B cell (primary cell): ENCODE measurements around the gene MLLT3. TPM values are rescaled to one million over a fixed set of nuclear protein-coding genes. Genes with fewer than 3 reads are reported as not detected.

Experiments used
- ATAC-seq: fragments of 200-7000 bp; cut with Tn5 transposase; one replicate; pipeline ENCODE4 v1.10.0; 2021; ENCODE audit warnings: low read depth, mild to moderate bottlenecking, moderate number of reproducible peaks, moderate library complexity
- CTCF ChIA-PET: fragments of 350-600 bp; sonication (Branson Sonifier 250); formaldehyde crosslinking; loops from one replicate; lab custom pipeline; 2021; ENCODE audit warnings: antibody characterized with exemption, inconsistent platforms; lab: Charles Lee
- POLR2A ChIA-PET: fragments of 350-600 bp; sonication (Branson Sonifier 250); formaldehyde crosslinking; loops from one replicate; lab custom pipeline; 2021; ENCODE audit warnings: antibody characterized with exemption; lab: Charles Lee
- DNase-seq: peaks from one replicate; pipeline ENCODE4 v3.0.0; 2013
- H2AFZ ChIP-seq: 2 replicates; pipeline ENCODE4 v1.6.1; 2012; ENCODE audit warnings: mild to moderate bottlenecking, low read depth, low read length; ENCODE audit not compliant: insufficient read depth, poor library complexity, severe bottlenecking
- H3K27ac ChIP-seq, 2 donors: 1 replicate in 1 of 2; 2 replicates in 1 of 2; pipeline ENCODE4 v1.5.1; 2012 to 2013; ENCODE audit warnings: low read length in 2 of 2, mild to moderate bottlenecking in 2 of 2, moderate library complexity in 1 of 2
- H3K27me3 ChIP-seq, 4 experiments: fragments of 200-600 bp in 1 of 4; sonication (generic) in 1 of 4; replicated peaks in 1 of 4; 1 replicate in 2 of 4; 2 replicates in 2 of 4; pipeline versions ENCODE4 v1.6.1 to v1.7.0; 2013 to 2016; ENCODE audit warnings: low read length in 3 of 4, mild to moderate bottlenecking in 2 of 4, mixed read lengths in 1 of 4, moderate library complexity in 1 of 4; ENCODE audit not compliant: insufficient read depth in 4 of 4, control insufficient read depth in 3 of 4; ENCODE audit errors: control extremely low read depth in 1 of 4
- H3K36me3 ChIP-seq, 2 experiments: replicated peaks in 1 of 2; 1 replicate in 1 of 2; 2 replicates in 1 of 2; pipeline versions ENCODE4 v1.6.1 to v1.7.1; 2013; ENCODE audit warnings: low read length in 1 of 2; ENCODE audit not compliant: insufficient read depth in 2 of 2, control insufficient read depth in 1 of 2; ENCODE audit errors: control extremely low read depth in 1 of 2, extremely low read depth in 1 of 2
- H3K4me1 ChIP-seq, 2 donors: fragments of 200-600 bp in 1 of 2; sonication (generic) in 1 of 2; 1 replicate in 1 of 2; 2 replicates in 1 of 2; pipeline versions ENCODE4 v1.5.1 to v1.6.1; 2013 to 2017; ENCODE audit warnings: low read length in 2 of 2; ENCODE audit not compliant: control insufficient read depth in 2 of 2, insufficient read depth in 2 of 2
- H3K4me2 ChIP-seq: replicated peaks from 2 replicates; pipeline ENCODE3; 2012; ENCODE audit warnings: mild to moderate bottlenecking, low read depth, low read length; ENCODE audit not compliant: poor library complexity, severe bottlenecking
- H3K4me3 ChIP-seq, 5 experiments: fragments of 200-600 bp in 1 of 5; sonication (generic) in 1 of 5; 1 replicate in 3 of 5; 2 replicates in 2 of 5; pipeline versions ENCODE4 v1.5.1 to v1.7.0; 2011 to 2016; ENCODE audit warnings: low read length in 4 of 5, mild to moderate bottlenecking in 4 of 5, low read depth in 2 of 5, control low read depth in 1 of 5, moderate library complexity in 1 of 5; ENCODE audit not compliant: insufficient read depth in 1 of 5; ENCODE audit errors: control extremely low read depth in 1 of 5, extremely low read depth in 1 of 5
- H3K79me2 ChIP-seq: fragments of 200-600 bp; sonication (generic); one replicate; pipeline ENCODE4 v1.6.0; 2016; ENCODE audit warnings: low read length; ENCODE audit not compliant: control insufficient read depth, insufficient read depth
- H3K9ac ChIP-seq: fragments of 200-600 bp; sonication (generic); 2 replicates; pipeline ENCODE4 v1.6.1; 2017; ENCODE audit warnings: mild to moderate bottlenecking, low read length, moderate library complexity
- H3K9me3 ChIP-seq, 3 donors: one replicate each; pipeline versions ENCODE4 v1.6.1 to v1.7.1; 2013; ENCODE audit warnings: low read length in 2 of 3; ENCODE audit not compliant: control insufficient read depth in 2 of 3, insufficient read depth in 1 of 3; ENCODE audit errors: control extremely low read depth in 1 of 3
- H4K20me1 ChIP-seq: 2 replicates; pipeline ENCODE4 v1.6.0; 2012; ENCODE audit warnings: mild to moderate bottlenecking, low read length; ENCODE audit not compliant: insufficient read depth, control insufficient read depth, poor library complexity, severe bottlenecking
- H3K27ac Mint-ChIP-seq: one replicate; pipeline ENCODE4 v1.8.0; 2021; ENCODE audit warnings: mixed read lengths
- H3K27me3 Mint-ChIP-seq: one replicate; pipeline ENCODE4 v1.8.0; 2021; ENCODE audit warnings: mixed read lengths
- H3K4me1 Mint-ChIP-seq: one replicate; pipeline ENCODE4 v1.8.0; 2021; ENCODE audit warnings: mixed read lengths
- H3K4me3 Mint-ChIP-seq: one replicate; pipeline ENCODE4 v1.8.0; 2021; ENCODE audit warnings: mixed read lengths
- H3K9me3 Mint-ChIP-seq: one replicate; pipeline ENCODE4 v1.8.0; 2022; ENCODE audit warnings: mixed read lengths; ENCODE audit not compliant: insufficient read depth
- CTCF ChIP-seq: fragments of 200-600 bp; IDR thresholded peaks from one replicate; pipeline ENCODE4 v1.8.0; 2022; ENCODE audit warnings: antibody characterized with exemption, mild to moderate bottlenecking
- EZH2 ChIP-seq: IDR thresholded peaks from 2 replicates; pipeline ENCODE4 v1.6.1; 2012; ENCODE audit warnings: borderline replicate concordance, low read depth, mild to moderate bottlenecking, moderate library complexity, low read length; ENCODE audit not compliant: insufficient read depth, poor library complexity, severe bottlenecking
- WGBS: methylation state at CpG from one replicate; pipeline ENCODE4 v1.1.5; 2013; ENCODE audit warnings: missing lambda C conversion rate; ENCODE audit not compliant: insufficient coverage; 5-methylcytosine and 5-hydroxymethylcytosine counted together
- intact Hi-C: fragments of 100-400 bp; cut with micrococcal nuclease; formaldehyde crosslinking; loops from one replicate; pipeline ENCODE4 v1.10.0; 2022
- polyA plus RNA-seq: library from polyadenylated mRNA; depleted of rRNA; stranded (reverse); fragments of >200 nt; gene quantifications from 2 replicates; pipeline ENCODE4 v1.2.3, GENCODE V29; 2012
- total RNA-seq, 2 donors: library from RNA; stranded (reverse); fragments of 120-200 nt in 1 of 2; gene quantifications; 1 replicate in 1 of 2; 2 replicates in 1 of 2; pipeline versions ENCODE4 v1.2.3 to v1.2.4, GENCODE V29; 2013 to 2022

Gene MLLT3
- total and polyA plus RNA-seq, 2 donors (not counting 1 experiment from before 2014, with no cell fraction given) = 3.4 to 3.6 TPM

- ChIA-PET POLR2A (no interaction called here), CTCF (interaction anchor here (0.7 kb wide), 1 partner anchor 1442 kb away, joined by 4 read pairs; no protein-coding TSS in a partner anchor)
- H3K4me2 ChIP-seq = no peak overlapping the region
Observed at GRCh38 chr9:20593105-20593504, 29.2 kb downstream of the MLLT3 start.

GRCh38 chr9:20592673-20593072 lies 29.6 kb downstream of the MLLT3 start:
- H4K20me1 ChIP-seq = no peaks in the 10 kb centered on the region
- H2AFZ ChIP-seq = no peak overlapping the region
- ChIA-PET POLR2A (no interaction called here), CTCF (no interaction called here)
- no peak overlapping the region for H3K4me3 ChIP-seq
- intact Hi-C loops = no loop called here
- no peaks in the 10 kb centered on the region for H3K27me3 Mint-ChIP-seq
- no peaks in the 10 kb centered on the region for H3K9me3 Mint-ChIP-seq
- H3K79me2 ChIP-seq = no peaks in the 10 kb centered on the region
- H3K4me1 ChIP-seq = no peaks in the 10 kb centered on the region
- ATAC-seq = no peak
- H3K36me3 ChIP-seq = no peaks in the 10 kb centered on the region
- H3K27ac Mint-ChIP-seq = no peak overlapping the region
- TF ChIP-seq EZH2 = no peak
- TF ChIP-seq CTCF = no peak
- peaks cover 0 to 4% (median 0%) of the 10 kb centered on the region in 3 donors for H3K9me3 ChIP-seq
- no peak overlapping the region for H3K4me2 ChIP-seq
- H3K9ac ChIP-seq = no peak overlapping the region
- no peak overlapping the region for H3K27ac ChIP-seq
- H3K27me3 ChIP-seq = no peaks in the 10 kb centered on the region
- no peak overlapping the region for H3K4me3 Mint-ChIP-seq
- DNase-seq = no peak
- H3K4me1 Mint-ChIP-seq = no peaks in the 10 kb centered on the region
- WGBS = 100% methylated on average over 1 of the region's 1 CpG

More at GRCh38 chr9:20593105-20593504, 29.2 kb downstream of the MLLT3 start:
- no peak for ATAC-seq
- H4K20me1 ChIP-seq = no peaks in the 10 kb centered on the region
- no peak overlapping the region for H3K27ac Mint-ChIP-seq
- H3K4me3 ChIP-seq = no peak overlapping the region
- no peak for TF ChIP-seq EZH2
- TF ChIP-seq CTCF = no peak
- DNase-seq = no peak
- no peak overlapping the region for H3K4me3 Mint-ChIP-seq
- H3K4me1 Mint-ChIP-seq = peaks cover 3% of the 10 kb centered on the region
- no peaks in the 10 kb centered on the region for H3K27me3 Mint-ChIP-seq
- no peaks in the 10 kb centered on the region for H3K9me3 Mint-ChIP-seq
- intact Hi-C loops = no loop called here
- H3K4me1 ChIP-seq = peaks cover 0 to 3% of the 10 kb centered on the region in 2 donors
- no peak overlapping the region for H2AFZ ChIP-seq
- H3K27me3 ChIP-seq = no peaks in the 10 kb centered on the region
- H3K27ac ChIP-seq = no peak overlapping the region
- no CpG with 5 or more reads among the region's 5 CpGs for WGBS
- no peaks in the 10 kb centered on the region for H3K79me2 ChIP-seq
- H3K36me3 ChIP-seq = no peaks in the 10 kb centered on the region
- H3K9ac ChIP-seq = no peak overlapping the region
- peaks cover 0 to 4% (median 0%) of the 10 kb centered on the region in 3 donors for H3K9me3 ChIP-seq
